GM18505 (cell line): ENCODE data around the gene FAM78A.

ENCODE experiments used
- ATAC-seq: cut with Tn5 transposase; IDR thresholded peaks from one replicate; pipeline ENCODE4 v1.9.1; 2021; ENCODE audit not compliant: unreplicated experiment
- POLR2A ChIP-seq: IDR thresholded peaks from 4 replicates; pipeline ENCODE4 v1.6.1; 2011; ENCODE audit warnings: borderline replicate concordance; ENCODE audit not compliant: insufficient read depth, insufficient read length; ENCODE audit errors: extremely low read depth

Gene FAM78A

GRCh38 chr9:131292937-131293336 is 16.6 kb upstream of the FAM78A start:
- TF ChIP-seq POLR2A: no peak
- ATAC-seq: no peak

- ATAC-seq: no peak
- no peak for TF ChIP-seq POLR2A
These were observed 15.5 kb upstream of the FAM78A start for GRCh38 chr9:131291795-131292315.

GRCh38 chr9:131290767-131291370 is 14.6 kb upstream of the FAM78A start:
- ATAC-seq: no peak
- no peak for TF ChIP-seq POLR2A

- TF ChIP-seq POLR2A: no peak
- no peak for ATAC-seq
These were observed 13.9 kb upstream of the FAM78A start for GRCh38 chr9:131290036-131290766.

- no peak for ATAC-seq
- TF ChIP-seq POLR2A: peak; percentile 34
These were observed 13.2 kb upstream of the FAM78A start, which contains the start of gene PLPP7 for GRCh38 chr9:131289301-131290035. Gene PLPP7 (plus strand): TSS chr9:131289723. CDS start chr9:131289998, 275 bp downstream.

- ATAC-seq: no peak
- TF ChIP-seq POLR2A: no peak
These were observed 11.9 kb upstream of the FAM78A start for GRCh38 chr9:131288217-131288616.

- ATAC-seq: no peak
- no peak for TF ChIP-seq POLR2A
These were observed 11.0 kb upstream of the FAM78A start for GRCh38 chr9:131287359-131287758.

- ATAC-seq: no peak
- TF ChIP-seq POLR2A: no peak
These were observed 8.5 kb upstream of the FAM78A start for GRCh38 chr9:131284856-131285255.

GRCh38 chr9:131282688-131283422 is 6.5 kb upstream of the FAM78A start:
- no peak for ATAC-seq
- TF ChIP-seq POLR2A: no peak

- no peak for ATAC-seq
- TF ChIP-seq POLR2A: no peak
These were observed 5.9 kb upstream of the FAM78A start for GRCh38 chr9:131282175-131282574.

GRCh38 chr9:131281119-131281965 is 5.0 kb upstream of the FAM78A start:
- TF ChIP-seq POLR2A: no peak
- ATAC-seq: no peak

- no peak for ATAC-seq
- no peak for TF ChIP-seq POLR2A
These were observed 4.3 kb upstream of the FAM78A start for GRCh38 chr9:131280660-131281059.

- ATAC-seq: no peak
- no peak for TF ChIP-seq POLR2A
These were observed 3.7 kb upstream of the FAM78A start for GRCh38 chr9:131279863-131280570.
